Common myeloid progenitor, CD34-positive (primary cell): Measurements from ENCODE around the gene S100A11.

Experiments used
- CTCF ChIA-PET: fragments of 350-600 bp; sonication (Branson Sonifier 250); formaldehyde crosslinking; loops from one replicate; lab custom pipeline; 2021; ENCODE audit warnings: antibody characterized with exemption; lab: Charles Lee
- POLR2A ChIA-PET: fragments of 350-600 bp; sonication (Branson Sonifier 250); formaldehyde crosslinking; loops from one replicate; lab custom pipeline; 2021; ENCODE audit warnings: antibody characterized with exemption; lab: Charles Lee
- DNase-seq, 3 donors: peaks; one replicate each; pipeline versions ENCODE4 v3.0.0 to v3.0.0-alpha.2; 2013
- H3K27ac ChIP-seq, 2 experiments: 1 replicate in 1 of 2; 2 replicates in 1 of 2; pipeline ENCODE4 v1.7.0; 2013; ENCODE audit warnings: inconsistent platforms in 2 of 2, low read length in 2 of 2, mild to moderate bottlenecking in 2 of 2, low read depth in 1 of 2, moderate library complexity in 1 of 2; ENCODE audit not compliant: severe bottlenecking in 2 of 2, insufficient read depth in 1 of 2, poor library complexity in 1 of 2
- H3K27me3 ChIP-seq, 5 experiments: replicated peaks in 2 of 5; 1 replicate in 3 of 5; 2 replicates in 2 of 5; pipeline versions ENCODE4 v1.6.1 to v1.7.0; 2013; ENCODE audit warnings: low read length in 4 of 5, mild to moderate bottlenecking in 2 of 5, moderate library complexity in 2 of 5, inconsistent platforms in 1 of 5; ENCODE audit not compliant: insufficient read depth in 5 of 5, control insufficient read depth in 4 of 5
- H3K36me3 ChIP-seq, 4 experiments: 1 replicate in 2 of 4; 2 replicates in 2 of 4; pipeline versions ENCODE4 v1.6.1 to v1.7.0; 2013; ENCODE audit warnings: low read length in 3 of 4, control low read depth in 1 of 4, mild to moderate bottlenecking in 1 of 4; ENCODE audit not compliant: control insufficient read depth in 4 of 4, insufficient read depth in 4 of 4
- H3K4me1 ChIP-seq, 4 experiments: 1 replicate in 3 of 4; 2 replicates in 1 of 4; pipeline versions ENCODE4 v1.6.1 to v1.7.1; 2013; ENCODE audit warnings: low read length in 3 of 4, mild to moderate bottlenecking in 3 of 4, control low read depth in 1 of 4, inconsistent platforms in 1 of 4, moderate library complexity in 1 of 4; ENCODE audit not compliant: control insufficient read depth in 4 of 4, insufficient read depth in 4 of 4; ENCODE audit errors: control extremely low read depth in 1 of 4
- H3K4me3 ChIP-seq, 7 experiments: 1 replicate in 4 of 7; 2 replicates in 3 of 7; pipeline versions ENCODE4 v1.5.1 to v1.7.0; 2013; ENCODE audit warnings: mild to moderate bottlenecking in 7 of 7, low read length in 6 of 7, moderate library complexity in 6 of 7, inconsistent platforms in 2 of 7, low read depth in 2 of 7, control low read depth in 1 of 7; ENCODE audit not compliant: insufficient read depth in 4 of 7, control insufficient read depth in 1 of 7; ENCODE audit errors: extremely low read depth in 1 of 7
- H3K9me3 ChIP-seq, 5 experiments: 1 replicate in 4 of 5; 2 replicates in 1 of 5; pipeline versions ENCODE4 v1.6.1 to v1.7.1; 2013; ENCODE audit warnings: low read length in 4 of 5, mild to moderate bottlenecking in 2 of 5, inconsistent platforms in 1 of 5, low read depth in 1 of 5, moderate library complexity in 1 of 5; ENCODE audit not compliant: control insufficient read depth in 4 of 5, insufficient read depth in 2 of 5; ENCODE audit errors: control extremely low read depth in 1 of 5
- WGBS: methylation state at CpG from one replicate; pipeline ENCODE4 v1.1.5; 2013; ENCODE audit not compliant: insufficient coverage; 5-methylcytosine and 5-hydroxymethylcytosine counted together

The S100A11 gene

DNA sequence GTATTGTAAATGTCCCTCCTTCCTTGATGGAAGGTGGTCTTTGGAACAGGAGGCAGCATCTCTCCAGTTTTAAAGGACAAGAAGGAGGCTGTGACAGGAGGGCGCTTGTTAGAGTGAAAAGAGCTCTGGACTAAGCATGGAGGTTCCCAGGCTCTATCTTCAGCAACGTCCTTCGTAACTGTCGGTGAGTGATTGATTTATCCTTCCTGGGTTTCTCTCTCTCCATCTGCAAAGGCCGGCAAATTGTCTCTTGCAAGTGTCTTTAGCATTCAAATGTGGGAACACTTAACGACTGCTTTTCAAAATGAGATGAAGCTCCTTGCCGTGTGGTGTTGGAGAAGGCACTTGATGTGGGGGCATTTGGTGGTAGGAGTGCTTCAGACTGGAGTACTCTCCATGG is 15.2 kb downstream of the S100A11 start:
- no peak overlapping the region for H3K4me3 ChIP-seq
- POLR2A ChIA-PET, result no interaction called here

GRCh38 chr1:152020849-152021248 is 16.0 kb downstream of the S100A11 start:
- Histone ChIP-seq H3K36me3 (no peaks in the 10 kb centered on the region), H3K4me1 (no peaks in the 10 kb centered on the region), H3K9me3 (no peaks in the 10 kb centered on the region), H3K27me3 (no peaks in the 10 kb centered on the region), H3K27ac (no peak overlapping the region), H3K4me3 (no peak overlapping the region)
- ChIA-PET POLR2A (no interaction called here), CTCF (interaction anchor here (0.7 kb wide), 1 partner anchor 14 kb away, joined by 3 read pairs; no protein-coding TSS in a partner anchor)
- no peak for DNase-seq
- WGBS, result no CpG with 5 or more reads among the region's 3 CpGs

More for the DNA sequence above, 15.2 kb downstream of the S100A11 start:
- Histone ChIP-seq H3K36me3 (no peaks in the 10 kb centered on the region), H3K4me1 (no peaks in the 10 kb centered on the region), H3K27ac (no peak overlapping the region), H3K9me3 (no peaks in the 10 kb centered on the region), H3K27me3 (no peaks in the 10 kb centered on the region)
- CTCF ChIA-PET, result interaction anchor here (0.9 to 1.6 kb wide), 2 partner anchors 8 to 12 kb away, joined by 3 to 6 read pairs; no protein-coding TSS in a partner anchor
- DNase-seq, result no peak
- WGBS, result 89% methylated on average over 6 of the region's 7 CpGs

GRCh38 chr1:152018537-152018936 is 18.3 kb downstream of the S100A11 start:
- no peaks in the 10 kb centered on the region for H3K36me3 ChIP-seq
- H3K27ac ChIP-seq, result no peak overlapping the region
- CTCF ChIA-PET, result interaction anchor here (0.5 to 1.6 kb wide), 4 partner anchors 29 to 807 kb away, joined by 3 to 4 read pairs (median 3); no protein-coding TSS in a partner anchor
- peak in 2 of 3 donors; percentile 20 to 26 for DNase-seq
- WGBS, result 60% methylated on average over 4 of the region's 4 CpGs
- no peaks in the 10 kb centered on the region for H3K4me1 ChIP-seq
- POLR2A ChIA-PET, result no interaction called here
- no peaks in the 10 kb centered on the region for H3K9me3 ChIP-seq
- no peak overlapping the region for H3K4me3 ChIP-seq
- H3K27me3 ChIP-seq, result no peaks in the 10 kb centered on the region

DNA sequence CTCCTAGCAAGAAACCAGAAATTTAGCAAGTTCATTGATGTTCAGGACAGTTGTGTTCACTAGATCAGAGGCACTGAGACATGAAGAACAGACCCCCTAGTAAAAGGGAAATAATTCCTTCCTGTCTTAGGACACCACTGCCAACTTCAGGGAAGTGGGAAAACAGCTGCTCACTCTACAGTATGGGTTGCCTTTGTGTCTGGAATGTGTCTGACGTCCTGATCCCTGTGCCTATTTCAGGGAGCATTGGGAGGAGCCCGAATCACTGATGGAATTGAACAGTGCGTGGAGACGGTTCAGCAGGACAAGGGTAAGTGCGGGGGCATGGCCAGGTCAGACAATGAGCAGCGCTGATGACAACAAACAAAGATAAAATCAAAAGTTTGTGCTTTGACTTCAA is 21.0 kb downstream of the S100A11 start:
- Histone ChIP-seq H3K4me1 (no peaks in the 10 kb centered on the region), H3K4me3 (no peak overlapping the region), H3K27me3 (no peaks in the 10 kb centered on the region), H3K36me3 (no peaks in the 10 kb centered on the region), H3K27ac (no peak overlapping the region), H3K9me3 (no peaks in the 10 kb centered on the region)
- DNase-seq, result no peak
- POLR2A ChIA-PET, result no interaction called here
- CTCF ChIA-PET, result interaction anchor here (0.6 to 8.2 kb wide), 6 partner anchors 9 to 129 kb away, joined by 3 to 95 read pairs (median 3); no protein-coding TSS in a partner anchor
- 83% methylated on average over 4 of the region's 6 CpGs for WGBS

- CTCF ChIA-PET, result interaction anchor here (1.0 to 8.2 kb wide), 5 partner anchors 14 to 128 kb away, joined by 3 to 95 read pairs (median 3); no protein-coding TSS in a partner anchor
- DNase-seq, result no peak
- Histone ChIP-seq H3K36me3 (no peaks in the 10 kb centered on the region), H3K27me3 (no peaks in the 10 kb centered on the region), H3K4me3 (no peak overlapping the region), H3K9me3 (no peaks in the 10 kb centered on the region), H3K27ac (no peak overlapping the region), H3K4me1 (no peaks in the 10 kb centered on the region)
- POLR2A ChIA-PET, result no interaction called here
- 100% methylated on average over 1 of the region's 1 CpG for WGBS
Measured at GRCh38 chr1:152014943-152015342, 21.9 kb downstream of the S100A11 start.

- H3K9me3 ChIP-seq, result no peaks in the 10 kb centered on the region
- no peaks in the 10 kb centered on the region for H3K4me1 ChIP-seq
- 0% methylated on average over 3 of the region's 3 CpGs for WGBS
- ChIA-PET CTCF (interaction anchor here (1.0 to 8.2 kb wide), 9 partner anchors 9 to 126 kb away, joined by 3 to 95 read pairs (median 4); no protein-coding TSS in a partner anchor), POLR2A (no interaction called here)
- no peak overlapping the region for H3K27ac ChIP-seq
- peak; percentile 52 to 75 (median 69) for DNase-seq
- no peaks in the 10 kb centered on the region for H3K27me3 ChIP-seq
- no peaks in the 10 kb centered on the region for H3K36me3 ChIP-seq
- no peak overlapping the region for H3K4me3 ChIP-seq
Measured at GRCh38 chr1:152013664-152014237, 23.1 kb downstream of the S100A11 start.

DNA sequence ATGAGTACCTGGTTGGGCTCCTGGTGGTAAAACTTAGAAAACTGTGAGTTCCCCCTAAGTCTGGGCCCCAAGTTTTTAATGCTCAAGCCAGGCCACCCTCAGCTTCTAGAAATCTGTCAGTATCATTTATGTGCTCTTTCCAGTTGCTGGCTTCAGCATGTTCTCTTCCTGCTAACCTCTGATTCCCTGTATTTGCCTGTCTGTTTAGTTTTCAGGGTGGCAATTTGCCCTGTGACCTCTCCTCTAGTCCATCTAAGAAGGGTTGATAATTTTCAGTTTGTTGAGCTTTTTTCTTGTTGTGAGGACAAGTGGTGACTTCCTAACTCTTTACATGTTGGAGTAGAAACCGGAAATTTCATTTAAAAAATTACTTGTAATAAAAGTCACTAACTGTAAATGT is 27.1 kb downstream of the S100A11 start:
- Histone ChIP-seq H3K36me3 (no peaks in the 10 kb centered on the region), H3K27ac (no peak overlapping the region), H3K4me1 (no peaks in the 10 kb centered on the region), H3K9me3 (no peaks in the 10 kb centered on the region), H3K27me3 (peaks cover 0 to 3% (median 0%) of the 10 kb centered on the region in 5 experiments), H3K4me3 (no peak overlapping the region)
- ChIA-PET CTCF (interaction anchor here (1.0 to 8.2 kb wide), 3 partner anchors 8 to 89 kb away, joined by 3 to 95 read pairs (median 3); no protein-coding TSS in a partner anchor), POLR2A (no interaction called here)
- DNase-seq, result no peak
- no CpG with 5 or more reads among the region's 1 CpG for WGBS
